Fibroblast of the aortic adventitia (primary cell): ENCODE results near the gene CFAP92. TPM values are rescaled to one million over a fixed set of nuclear protein-coding genes. Genes with fewer than 3 reads are reported as not detected.

Source experiments
- DNase-seq: peaks from one replicate; pipeline ENCODE4 v3.0.0-alpha.2; 2010; ENCODE audit warnings: low read depth
- H3K4me3 ChIP-seq: 2 replicates; pipeline ENCODE4 v1.5.1; 2011; ENCODE audit warnings: low read depth, mild to moderate bottlenecking, control low read depth, low read length, moderate library complexity
- total RNA-seq: library from RNA; depleted of rRNA; stranded (reverse); fragments of >200 nt; gene quantifications from 2 replicates; pipeline ENCODE4 v1.2.3, GENCODE V29; 2012; ENCODE audit warnings: low replicate concordance
- TF ChIP-seq, protein P1 (sequence below): IDR thresholded peaks from 2 replicates; pipeline ENCODE4 v1.5.1; 2011; ENCODE audit warnings: mild to moderate bottlenecking, low read length, control low read depth, inconsistent platforms; ENCODE audit not compliant: insufficient read depth

Gene CFAP92
- total RNA-seq, 1 donor: not detected

GRCh38 chr3:129025691-129026435 is 32.0 kb upstream of the CFAP92 start:
- DNase-seq: no peak
- no peak overlapping the region for H3K4me3 ChIP-seq

GRCh38 chr3:129025108-129025507 is 31.2 kb upstream of the CFAP92 start:
- TF ChIP-seq, protein P1, sequence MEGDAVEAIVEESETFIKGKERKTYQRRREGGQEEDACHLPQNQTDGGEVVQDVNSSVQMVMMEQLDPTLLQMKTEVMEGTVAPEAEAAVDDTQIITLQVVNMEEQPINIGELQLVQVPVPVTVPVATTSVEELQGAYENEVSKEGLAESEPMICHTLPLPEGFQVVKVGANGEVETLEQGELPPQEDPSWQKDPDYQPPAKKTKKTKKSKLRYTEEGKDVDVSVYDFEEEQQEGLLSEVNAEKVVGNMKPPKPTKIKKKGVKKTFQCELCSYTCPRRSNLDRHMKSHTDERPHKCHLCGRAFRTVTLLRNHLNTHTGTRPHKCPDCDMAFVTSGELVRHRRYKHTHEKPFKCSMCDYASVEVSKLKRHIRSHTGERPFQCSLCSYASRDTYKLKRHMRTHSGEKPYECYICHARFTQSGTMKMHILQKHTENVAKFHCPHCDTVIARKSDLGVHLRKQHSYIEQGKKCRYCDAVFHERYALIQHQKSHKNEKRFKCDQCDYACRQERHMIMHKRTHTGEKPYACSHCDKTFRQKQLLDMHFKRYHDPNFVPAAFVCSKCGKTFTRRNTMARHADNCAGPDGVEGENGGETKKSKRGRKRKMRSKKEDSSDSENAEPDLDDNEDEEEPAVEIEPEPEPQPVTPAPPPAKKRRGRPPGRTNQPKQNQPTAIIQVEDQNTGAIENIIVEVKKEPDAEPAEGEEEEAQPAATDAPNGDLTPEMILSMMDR: no peak
- DNase-seq: no peak
- no peak overlapping the region for H3K4me3 ChIP-seq

More at GRCh38 chr3:129025691-129026435, 32.0 kb upstream of the CFAP92 start:
- TF ChIP-seq, protein P1: no peak

- no peak for DNase-seq
- no peak overlapping the region for H3K4me3 ChIP-seq
- TF ChIP-seq, protein P1: peak; percentile 24
Observed at GRCh38 chr3:129023909-129024308, 30.0 kb upstream of the CFAP92 start.

- no peak overlapping the region for H3K4me3 ChIP-seq
- DNase-seq: no peak
- TF ChIP-seq, protein P1: no peak
Observed at GRCh38 chr3:129023008-129023358, 29.1 kb upstream of the CFAP92 start.

DNA sequence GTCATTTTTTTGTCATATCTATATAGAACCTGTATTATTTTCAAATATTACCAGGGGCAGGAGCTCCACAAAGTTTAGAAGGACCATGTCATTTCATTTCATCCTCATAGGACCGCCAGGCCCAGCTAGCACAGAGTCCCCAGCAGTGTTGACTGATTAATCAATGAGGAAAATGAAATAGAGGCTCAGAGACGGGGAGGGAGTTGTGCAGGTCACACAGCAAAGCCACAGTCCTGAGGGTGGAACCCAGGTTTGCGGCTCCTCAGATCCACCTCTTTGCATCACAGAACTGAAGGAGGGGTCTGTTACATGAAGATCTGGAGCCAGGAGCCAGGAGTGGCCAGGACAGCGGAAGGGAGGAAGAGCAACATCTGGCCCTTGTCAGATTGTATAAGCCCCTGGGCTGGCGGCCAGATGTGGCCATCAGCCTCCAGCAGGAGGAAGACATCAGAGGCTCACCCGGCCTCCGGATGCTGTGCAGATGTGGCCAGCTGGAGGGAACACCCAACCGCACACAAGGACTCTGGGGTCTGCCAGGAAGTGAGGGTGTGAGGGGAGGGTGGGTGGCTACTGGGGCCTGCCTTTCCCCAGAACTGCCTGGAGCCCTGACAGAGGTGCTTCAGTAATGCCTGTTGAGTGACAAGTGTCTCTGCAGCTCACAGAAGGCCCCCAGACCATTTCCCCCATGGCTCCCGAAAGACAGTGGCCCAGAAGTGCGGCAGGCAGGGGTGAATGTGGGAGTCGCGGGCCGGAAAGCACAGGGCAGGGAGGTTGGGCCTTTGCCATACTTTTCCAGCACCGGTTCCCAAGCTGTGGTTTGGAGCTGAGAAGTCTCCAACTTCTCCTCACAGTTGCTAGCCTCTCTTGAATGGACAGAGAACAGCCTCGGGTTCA is 28.5 kb upstream of the CFAP92 start:
- no peak overlapping the region for H3K4me3 ChIP-seq
- DNase-seq: peak; percentile 84
- TF ChIP-seq, protein P1: no peak

DNA sequence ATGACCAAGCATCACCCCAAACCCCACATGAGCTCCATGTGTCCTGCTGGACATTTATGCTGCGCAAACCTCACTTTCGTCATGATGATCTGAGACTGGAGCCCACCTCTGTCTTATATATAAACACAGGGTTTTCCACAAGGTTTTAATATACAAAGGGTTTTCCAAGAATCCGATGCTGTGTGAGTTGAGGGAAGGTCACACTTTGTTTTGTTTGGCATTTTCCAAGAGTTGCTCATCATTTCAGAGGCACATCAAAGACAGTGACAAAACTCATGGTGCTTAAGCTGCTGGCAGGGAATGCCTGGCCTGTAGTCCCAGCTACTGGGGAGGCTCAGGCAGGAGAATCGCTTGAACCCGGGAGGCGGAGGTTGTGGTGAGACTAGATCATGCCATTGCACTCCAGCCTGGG is 27.3 kb upstream of the CFAP92 start:
- TF ChIP-seq, protein P1: no peak
- DNase-seq: peak; percentile 41
- no peak overlapping the region for H3K4me3 ChIP-seq
